Measurements from ENCODE around the gene SNX21. TPM values are rescaled to one million over a fixed set of nuclear protein-coding genes. Genes with fewer than 3 reads are reported as not detected.

SNX21 gene
- total and polyA plus RNA-seq, 4 donors = 14.9 to 117 (median 47.0) TPM

GRCh38 chr20:45874576-45874975 lies 41.0 kb downstream of the SNX21 start:
- peaks cover 0 to 10% of the 10 kb centered on the region in 2 donors for H3K36me3 ChIP-seq (ENCODE audit: control insufficient read depth in 1 of 2, insufficient read depth in 2 of 2, low read length in 1 of 2)
- intact Hi-C loops (cut with DNase I) = no loop called here
- H3K27ac ChIP-seq (ENCODE audit: low read depth in 1 of 2, low read length in 2 of 2) = no peak overlapping the region
- no peaks in the 10 kb centered on the region for H3K27me3 ChIP-seq (ENCODE audit: control insufficient read depth in 1 of 2, insufficient read depth in 2 of 2, low read length in 1 of 2)
- no peak overlapping the region for H3K4me3 ChIP-seq (ENCODE audit: low read length in 2 of 2)
- ATAC-seq (ENCODE audit: low FRiP score) (no peak), DNase-seq (no peak)
- H3K9me3 ChIP-seq (ENCODE audit: control insufficient read depth, low read length) = no peaks in the 10 kb centered on the region
- 79 to 86% methylated on average over 4 of the region's 4 CpGs for WGBS, 2 donors
- no peaks in the 10 kb centered on the region for H3K4me1 ChIP-seq (ENCODE audit: control insufficient read depth in 1 of 2, insufficient read depth in 2 of 2, low read length in 2 of 2)

- no peak for ATAC-seq (ENCODE audit: low FRiP score)
- intact Hi-C loops (cut with DNase I) = no loop called here
Observed at GRCh38 chr20:45878076-45878761, 44.6 kb downstream of the SNX21 start.

GRCh38 chr20:45880988-45881788 lies 47.6 kb downstream of the SNX21 start, which contains the start of gene ZSWIM1:
Gene ZSWIM1 (plus strand): TSS chr20:45881227. CDS start chr20:45882593, 1,366 bp downstream.
- Histone ChIP-seq H3K4me3 (ENCODE audit: low read length in 2 of 2) (peak within 1 kb of the TSS; percentile 29 to 45), H3K27ac (ENCODE audit: low read depth in 1 of 2, low read length in 2 of 2) (peak within 1 kb of the TSS in 1 of 2 donors; percentile 74), H3K27me3 (ENCODE audit: control insufficient read depth in 1 of 2, insufficient read depth in 2 of 2, low read length in 1 of 2) (no peaks in the 10 kb centered on the region), H3K4me1 (ENCODE audit: control insufficient read depth in 1 of 2, insufficient read depth in 2 of 2, low read length in 2 of 2) (no peaks in the 10 kb centered on the region), H3K36me3 (ENCODE audit: control insufficient read depth in 1 of 2, insufficient read depth in 2 of 2, low read length in 1 of 2) (peaks cover 0 to 12% of the 10 kb centered on the region in 2 donors), H3K9me3 (ENCODE audit: control insufficient read depth, low read length) (no peaks in the 10 kb centered on the region)
- 0% methylated on average over 23 of the region's 23 CpGs for WGBS, 2 donors
- DNase-seq (peak; percentile 99 to 100), ATAC-seq (ENCODE audit: low FRiP score) (peak; percentile 97)
- intact Hi-C loops (cut with DNase I) = loop anchor here in 1 of 2 donors (10.0 kb wide), 1 partner anchor 46 kb away; the partner anchor contains the start of gene SNX21

More at GRCh38 chr20:45878076-45878761, 44.6 kb downstream of the SNX21 start:
- no peak overlapping the region for H3K4me3 ChIP-seq (ENCODE audit: low read length in 2 of 2)
- no peak overlapping the region for H3K27ac ChIP-seq (ENCODE audit: low read depth in 1 of 2, low read length in 2 of 2)
- 87 to 91% methylated on average over 13 of the region's 13 CpGs for WGBS, 2 donors
- H3K27me3 ChIP-seq (ENCODE audit: control insufficient read depth in 1 of 2, insufficient read depth in 2 of 2, low read length in 1 of 2) = no peaks in the 10 kb centered on the region
- H3K9me3 ChIP-seq (ENCODE audit: control insufficient read depth, low read length) = no peaks in the 10 kb centered on the region
- no peak for DNase-seq
- H3K36me3 ChIP-seq (ENCODE audit: control insufficient read depth in 1 of 2, insufficient read depth in 2 of 2, low read length in 1 of 2) = peaks cover 0 to 10% of the 10 kb centered on the region in 2 donors
- no peaks in the 10 kb centered on the region for H3K4me1 ChIP-seq (ENCODE audit: control insufficient read depth in 1 of 2, insufficient read depth in 2 of 2, low read length in 2 of 2)

GRCh38 chr20:45882469-45883099 lies 49.0 kb downstream of the SNX21 start:
- no peaks in the 10 kb centered on the region for H3K4me1 ChIP-seq (ENCODE audit: control insufficient read depth in 1 of 2, insufficient read depth in 2 of 2, low read length in 2 of 2)
- no peaks in the 10 kb centered on the region for H3K9me3 ChIP-seq (ENCODE audit: control insufficient read depth, low read length)
- H3K36me3 ChIP-seq (ENCODE audit: control insufficient read depth in 1 of 2, insufficient read depth in 2 of 2, low read length in 1 of 2) = peaks cover 0 to 4% of the 10 kb centered on the region in 2 donors
- DNase-seq (no peak), ATAC-seq (ENCODE audit: low FRiP score) (no peak)
- H3K4me3 ChIP-seq (ENCODE audit: low read length in 2 of 2) = no peak overlapping the region
- WGBS, 2 donors = 77 to 81% methylated on average over 4 of the region's 4 CpGs
- H3K27me3 ChIP-seq (ENCODE audit: control insufficient read depth in 1 of 2, insufficient read depth in 2 of 2, low read length in 1 of 2) = no peaks in the 10 kb centered on the region
- intact Hi-C loops (cut with DNase I) = loop anchor here in 1 of 2 donors (10.0 kb wide), 1 partner anchor 48 kb away; the partner anchor contains the start of gene SNX21
- H3K27ac ChIP-seq (ENCODE audit: low read depth in 1 of 2, low read length in 2 of 2) = no peak overlapping the region

- intact Hi-C loops (cut with DNase I) = loop anchor here in 1 of 2 donors (10.0 kb wide), 1 partner anchor 48 kb away; the partner anchor contains the start of gene SNX21
- WGBS, 2 donors = 76% methylated on average over 9 of the region's 9 CpGs
Observed at GRCh38 chr20:45883100-45883469, 49.5 kb downstream of the SNX21 start.

GRCh38 chr20:45886590-45887345 lies 53.2 kb downstream of the SNX21 start:
- Histone ChIP-seq H3K4me1 (ENCODE audit: control insufficient read depth in 1 of 2, insufficient read depth in 2 of 2, low read length in 2 of 2) (no peaks in the 10 kb centered on the region), H3K9me3 (ENCODE audit: control insufficient read depth, low read length) (no peaks in the 10 kb centered on the region), H3K27me3 (ENCODE audit: control insufficient read depth in 1 of 2, insufficient read depth in 2 of 2, low read length in 1 of 2) (no peaks in the 10 kb centered on the region), H3K4me3 (ENCODE audit: low read length in 2 of 2) (no peak overlapping the region), H3K36me3 (ENCODE audit: control insufficient read depth in 1 of 2, insufficient read depth in 2 of 2, low read length in 1 of 2) (peaks cover 0 to 2% of the 10 kb centered on the region in 2 donors), H3K27ac (ENCODE audit: low read depth in 1 of 2, low read length in 2 of 2) (no peak overlapping the region)
- DNase-seq (peak in 1 of 2 donors; percentile 72), ATAC-seq (ENCODE audit: low FRiP score) (no peak)
- 85 to 87% methylated on average over 19 of the region's 19 CpGs for WGBS, 2 donors
- intact Hi-C loops (cut with DNase I) = loop anchor here in 1 of 2 donors (10.0 kb wide), 1 partner anchor 52 kb away; the partner anchor contains the start of gene SNX21

More at GRCh38 chr20:45883100-45883469, 49.5 kb downstream of the SNX21 start:
- Histone ChIP-seq H3K27ac (ENCODE audit: low read depth in 1 of 2, low read length in 2 of 2) (no peak overlapping the region), H3K36me3 (ENCODE audit: control insufficient read depth in 1 of 2, insufficient read depth in 2 of 2, low read length in 1 of 2) (peaks cover 0 to 2% of the 10 kb centered on the region in 2 donors), H3K4me1 (ENCODE audit: control insufficient read depth in 1 of 2, insufficient read depth in 2 of 2, low read length in 2 of 2) (no peaks in the 10 kb centered on the region), H3K27me3 (ENCODE audit: control insufficient read depth in 1 of 2, insufficient read depth in 2 of 2, low read length in 1 of 2) (no peaks in the 10 kb centered on the region), H3K9me3 (ENCODE audit: control insufficient read depth, low read length) (no peaks in the 10 kb centered on the region), H3K4me3 (ENCODE audit: low read length in 2 of 2) (no peak overlapping the region)
- DNase-seq = no peak
- ATAC-seq (ENCODE audit: low FRiP score) = no peak

GRCh38 chr20:45887346-45887715 lies 53.7 kb downstream of the SNX21 start, which contains the start of gene SPATA25:
Gene SPATA25 (minus strand): TSS chr20:45887622. CDS start chr20:45887590, 32 bp downstream.
- Histone ChIP-seq H3K36me3 (ENCODE audit: control insufficient read depth in 1 of 2, insufficient read depth in 2 of 2, low read length in 1 of 2) (peaks cover 0 to 2% of the 10 kb centered on the region in 2 donors), H3K9me3 (ENCODE audit: control insufficient read depth, low read length) (no peaks in the 10 kb centered on the region), H3K27me3 (ENCODE audit: control insufficient read depth in 1 of 2, insufficient read depth in 2 of 2, low read length in 1 of 2) (no peaks in the 10 kb centered on the region), H3K4me1 (ENCODE audit: control insufficient read depth in 1 of 2, insufficient read depth in 2 of 2, low read length in 2 of 2) (no peaks in the 10 kb centered on the region), H3K4me3 (ENCODE audit: low read length in 2 of 2) (no peak within 1 kb of the TSS), H3K27ac (ENCODE audit: low read depth in 1 of 2, low read length in 2 of 2) (no peak within 1 kb of the TSS)
- WGBS, 2 donors = 91 to 95% methylated on average over 8 of the region's 8 CpGs
- DNase-seq (peak in 1 of 2 donors; percentile 28), ATAC-seq (ENCODE audit: low FRiP score) (no peak)
- intact Hi-C loops (cut with DNase I) = loop anchor here in 1 of 2 donors (10.0 kb wide), 1 partner anchor 53 kb away; the partner anchor contains the start of gene SNX21

Measured in aorta (tissue), 5 donors.